Liver (tissue), 9 donors: ENCODE measurements around the gene MRPL27. TPM values are rescaled to one million over a fixed set of nuclear protein-coding genes. Genes with fewer than 3 reads are reported as not detected.

Experiments used
- DNase-seq: peaks from one replicate; pipeline ENCODE4 v3.0.0-alpha.2; 2017; ENCODE audit warnings: low spot score
- H3K27ac ChIP-seq, 2 donors: one replicate each; pipeline ENCODE4 v1.7.0; 2013; ENCODE audit warnings: inconsistent platforms in 2 of 2, low read length in 2 of 2, control low read depth in 1 of 2, low read depth in 1 of 2, mild to moderate bottlenecking in 1 of 2
- H3K27me3 ChIP-seq, 4 donors: one replicate each; pipeline versions ENCODE4 v1.6.1 to v1.7.0; 2013; ENCODE audit warnings: low read length in 3 of 4, inconsistent platforms in 1 of 4, mild to moderate bottlenecking in 1 of 4, moderate library complexity in 1 of 4; ENCODE audit not compliant: control insufficient read depth in 4 of 4, insufficient read depth in 4 of 4
- H3K36me3 ChIP-seq, 4 donors: one replicate each; pipeline versions ENCODE4 v1.6.1 to v1.7.0; 2013; ENCODE audit warnings: low read length in 3 of 4, mild to moderate bottlenecking in 3 of 4, low read depth in 1 of 4, moderate library complexity in 1 of 4; ENCODE audit not compliant: control insufficient read depth in 4 of 4, insufficient read depth in 3 of 4
- H3K4me1 ChIP-seq, 4 donors: one replicate each; pipeline versions ENCODE4 v1.6.1 to v1.7.0; 2013; ENCODE audit warnings: low read length in 3 of 4, mild to moderate bottlenecking in 3 of 4, moderate library complexity in 1 of 4; ENCODE audit not compliant: control insufficient read depth in 4 of 4, insufficient read depth in 4 of 4
- H3K4me3 ChIP-seq, 3 donors: one replicate each; pipeline versions ENCODE4 v1.6.1 to v1.7.0; 2013; ENCODE audit warnings: low read length in 3 of 3, control low read depth in 1 of 3, low read depth in 1 of 3, mild to moderate bottlenecking in 1 of 3
- H3K9ac ChIP-seq, 2 donors: one replicate each; pipeline ENCODE4 v1.7.0; 2013; ENCODE audit warnings: low read length in 2 of 2, mild to moderate bottlenecking in 2 of 2, moderate library complexity in 2 of 2, control low read depth in 1 of 2, low read depth in 1 of 2
- H3K9me3 ChIP-seq, 4 donors: one replicate each; pipeline versions ENCODE4 v1.6.1 to v1.7.0; 2013; ENCODE audit warnings: low read length in 3 of 4; ENCODE audit not compliant: control insufficient read depth in 4 of 4
- ATF3 ChIP-seq: IDR thresholded peaks from 2 replicates; pipeline ENCODE4 v1.6.1; 2016; ENCODE audit warnings: antibody characterized with exemption
- CTCF ChIP-seq: fragments of 150-350 bp; IDR thresholded peaks from 2 replicates; pipeline ENCODE4 v1.5.1; 2017; ENCODE audit warnings: improper control_type of control experiment, low read depth, low read length; ENCODE audit not compliant: missing input control
- EGR1 ChIP-seq, 2 donors: IDR thresholded peaks; 2 replicates each; pipeline ENCODE4 v1.6.1; 2016 to 2018; ENCODE audit warnings: antibody characterized with exemption in 2 of 2, low read depth in 2 of 2
- FOXA1 ChIP-seq: IDR thresholded peaks from 2 replicates; pipeline ENCODE4 v1.6.1; 2016; ENCODE audit warnings: antibody characterized with exemption
- FOXA2 ChIP-seq: IDR thresholded peaks from 2 replicates; pipeline ENCODE4 v1.6.1; 2016; ENCODE audit warnings: antibody characterized with exemption
- GABPA ChIP-seq, 2 donors: IDR thresholded peaks in 1 of 2; conservative IDR thresholded peaks in 1 of 2; 2 replicates each; pipeline ENCODE4 v1.6.1; 2016; ENCODE audit warnings: antibody characterized with exemption in 2 of 2, mild to moderate bottlenecking in 1 of 2, moderate library complexity in 1 of 2
- HNF4A ChIP-seq, 2 donors: conservative IDR thresholded peaks; 2 replicates each; pipeline ENCODE4 v1.6.1; 2016; ENCODE audit warnings: antibody characterized with exemption in 2 of 2, mild to moderate bottlenecking in 2 of 2
- HNF4G ChIP-seq: IDR thresholded peaks from 2 replicates; pipeline ENCODE4 v1.6.1; 2016; ENCODE audit warnings: antibody characterized with exemption
- JUND ChIP-seq, 2 donors: IDR thresholded peaks; 2 replicates each; pipeline ENCODE4 v1.6.1; 2016; ENCODE audit warnings: antibody characterized with exemption in 2 of 2
- MAX ChIP-seq: IDR thresholded peaks from 2 replicates; pipeline ENCODE4 v1.6.1; 2016; ENCODE audit warnings: antibody characterized with exemption
- NR2F2 ChIP-seq: IDR thresholded peaks from 2 replicates; pipeline ENCODE4 v1.6.1; 2016; ENCODE audit warnings: antibody characterized with exemption
- RAD21 ChIP-seq, 2 donors: IDR thresholded peaks; 2 replicates each; pipeline ENCODE4 v1.6.1; 2016; ENCODE audit warnings: antibody characterized with exemption in 2 of 2, mild to moderate bottlenecking in 2 of 2
- REST ChIP-seq: IDR thresholded peaks from 2 replicates; pipeline ENCODE4 v1.6.1; 2016; ENCODE audit warnings: antibody characterized with exemption, mild to moderate bottlenecking
- RXRA ChIP-seq, 2 donors: IDR thresholded peaks; 2 replicates each; pipeline ENCODE4 v1.6.1; 2017 to 2018; ENCODE audit warnings: antibody characterized with exemption in 2 of 2, mild to moderate bottlenecking in 1 of 2
- SP1 ChIP-seq: IDR thresholded peaks from 2 replicates; pipeline ENCODE4 v1.6.1; 2018; ENCODE audit warnings: antibody characterized with exemption, mild to moderate bottlenecking
- TAF1 ChIP-seq: conservative IDR thresholded peaks from 2 replicates; pipeline ENCODE4 v1.6.1; 2016; ENCODE audit warnings: antibody characterized with exemption, mild to moderate bottlenecking
- YY1 ChIP-seq: IDR thresholded peaks from 2 replicates; pipeline ENCODE4 v1.6.1; 2016; ENCODE audit warnings: antibody characterized with exemption, mild to moderate bottlenecking
- ZBTB33 ChIP-seq: IDR thresholded peaks from 2 replicates; pipeline ENCODE4 v1.6.1; 2016; ENCODE audit warnings: antibody characterized with exemption
- WGBS: extraction: QIAGEN DNeasy Blood & Tissue Kit; methylation state at CpG from one replicate; pipeline ENCODE4 v1.1.7; 2013; 5-methylcytosine and 5-hydroxymethylcytosine counted together
- polyA plus RNA-seq, 2 donors: library from polyadenylated mRNA; stranded (reverse) in 1 of 2; unstranded in 1 of 2; fragments of 200-250 nt in 1 of 2; fragments of >200 nt in 1 of 2; fragmentation: Nextera tagmentation in 1 of 2; extraction: Ambion mirVana in 1 of 2; gene quantifications; one replicate each; pipeline versions ENCODE4 v1.2.1 to v1.2.3, GENCODE V29; 2013 to 2015
- total RNA-seq, 2 donors: library from RNA; depleted of rRNA; stranded (reverse); fragments of >200 nt; gene quantifications; one replicate each; pipeline ENCODE4 v1.2.3, GENCODE V29; 2014
- donor health status: healthy.
- donor health status: healthy.
- donor health status: healthy.
- donor health status: healthy.
- donor health status: healthy.

Gene MRPL27
- total RNA-seq (10 to 100 TPM; 25.9 to 36.9 TPM), polyA plus RNA-seq (10 to 100 TPM; 70.2 to 87.1 TPM)

GRCh38 chr17:50372758-50373556 is at the start of gene MRPL27, which contains the start of gene EME1:
TSS of gene MRPL27 (minus strand) at chr17:50373184. CDS start at chr17:50373170, 14 bp downstream.
TSS of gene EME1 (plus strand) at chr17:50373229. CDS start at chr17:50375209, 1,980 bp downstream.
- Histone ChIP-seq H3K4me1 (peaks cover 4 to 22% (median 14%) of the 10 kb centered on the region in 4 donors), H3K36me3 (peaks cover 4 to 26% (median 21%) of the 10 kb centered on the region in 4 donors), H3K9me3 (no peaks in the 10 kb centered on the region), H3K4me3 (peak within 1 kb of the TSS; percentile 75 to 93 (median 84)), H3K9ac (peak within 1 kb of the TSS; percentile 61 to 76), H3K27ac (peak within 1 kb of the TSS; percentile 93 to 94), H3K27me3 (no peaks in the 10 kb centered on the region)
- peak; percentile 97 for TF ChIP-seq YY1
- no peak for TF ChIP-seq FOXA2
- no peak for TF ChIP-seq FOXA1
- peak in 1 of 2 donors; percentile 23 for TF ChIP-seq RXRA (IDR thresholded peaks at IDR 0.05)
- peak; percentile 96 to 100 for TF ChIP-seq GABPA (IDR thresholded peaks at IDR 0.05 in 1 of 2, conservative IDR thresholded peaks at IDR 0.05 in 1 of 2)
- no peak for TF ChIP-seq TAF1
- TF ChIP-seq ZBTB33, result no peak
- peak in 1 of 2 donors; percentile 31 for TF ChIP-seq RAD21 (IDR thresholded peaks at IDR 0.05)
- no peak for TF ChIP-seq CTCF
- TF ChIP-seq JUND (IDR thresholded peaks at IDR 0.05), result no peak
- TF ChIP-seq NR2F2, result no peak
- TF ChIP-seq MAX, result peak; percentile 91
- no peak for TF ChIP-seq HNF4G
- no peak for TF ChIP-seq SP1
- no peak for TF ChIP-seq HNF4A (conservative IDR thresholded peaks at IDR 0.05)
- TF ChIP-seq EGR1 (IDR thresholded peaks at IDR 0.05; ENCODE audit: low read depth in 2 of 2), result no peak
- no peak for TF ChIP-seq ATF3
- TF ChIP-seq REST, result no peak
- DNase-seq, result peak; percentile 87
- WGBS, result 2% methylated on average over 42 of the region's 42 CpGs
